Vagina (tissue), 2 donors: ENCODE results near the gene HSPA14. TPM values are rescaled to one million over a fixed set of nuclear protein-coding genes. Genes with fewer than 3 reads are reported as not detected.

ENCODE experiments used
- DNase-seq, 2 donors: peaks; one replicate each; pipeline ENCODE4 v3.0.0-alpha.2; 2017; ENCODE audit errors: extremely low spot score in 2 of 2
- H3K27ac ChIP-seq: fragments of 200-600 bp; sonication (generic); one replicate; pipeline ENCODE4 v1.5.1; 2019
- H3K27me3 ChIP-seq: fragments of 200-600 bp; sonication (generic); one replicate; pipeline ENCODE4 v1.5.1; 2019
- H3K36me3 ChIP-seq, 2 donors: fragments of 200-600 bp; sonication (generic); one replicate each; pipeline ENCODE4 v1.5.1; 2017 to 2019
- H3K4me1 ChIP-seq: fragments of 200-600 bp; sonication (generic); one replicate; pipeline ENCODE4 v1.5.1; 2019
- H3K4me3 ChIP-seq, 2 donors: fragments of 200-600 bp; sonication (generic); 1 replicate in 1 of 2; 2 replicates in 1 of 2; pipeline ENCODE4 v1.5.1; 2016 to 2019
- H3K9me3 ChIP-seq: fragments of 200-600 bp; sonication (generic); one replicate; pipeline ENCODE4 v1.5.1; 2019
- POLR2A ChIP-seq, 2 donors: fragments of 450-650 bp; IDR thresholded peaks; one replicate each; pipeline ENCODE4 v1.6.1; 2017; ENCODE audit warnings: antibody characterized with exemption in 2 of 2, mild to moderate bottlenecking in 2 of 2, moderate library complexity in 2 of 2
- POLR2AphosphoS5 ChIP-seq, 2 donors: sonication (generic); formaldehyde crosslinking; IDR thresholded peaks; one replicate each; pipeline ENCODE4 v1.9.0; 2017; ENCODE audit warnings: antibody characterized with exemption in 2 of 2, mild to moderate bottlenecking in 2 of 2, low read depth in 1 of 2; ENCODE audit not compliant: insufficient read depth in 1 of 2
- intact Hi-C: fragments of 100-400 bp; cut with DNase I; formaldehyde crosslinking; loops from one replicate; pipeline ENCODE4 v1.15.1; 2023
- total RNA-seq: library from RNA; depleted of rRNA; stranded (reverse); fragments of >200 nt; gene quantifications from one replicate; pipeline ENCODE4 v1.2.3, GENCODE V29; 2016
- TF ChIP-seq, protein P1 (sequence below), 3 experiments: fragments of 450-650 bp in 2 of 3; fragments of 200-600 bp in 1 of 3; sonication (generic) in 1 of 3; IDR thresholded peaks; one replicate each; pipeline ENCODE4 v1.5.1; 2017 to 2019; ENCODE audit warnings: antibody characterized with exemption in 3 of 3, mild to moderate bottlenecking in 2 of 3, moderate library complexity in 2 of 3

HSPA14 gene
- total RNA-seq, 1 donor from 2014 or later, result 8.3 TPM

DNA sequence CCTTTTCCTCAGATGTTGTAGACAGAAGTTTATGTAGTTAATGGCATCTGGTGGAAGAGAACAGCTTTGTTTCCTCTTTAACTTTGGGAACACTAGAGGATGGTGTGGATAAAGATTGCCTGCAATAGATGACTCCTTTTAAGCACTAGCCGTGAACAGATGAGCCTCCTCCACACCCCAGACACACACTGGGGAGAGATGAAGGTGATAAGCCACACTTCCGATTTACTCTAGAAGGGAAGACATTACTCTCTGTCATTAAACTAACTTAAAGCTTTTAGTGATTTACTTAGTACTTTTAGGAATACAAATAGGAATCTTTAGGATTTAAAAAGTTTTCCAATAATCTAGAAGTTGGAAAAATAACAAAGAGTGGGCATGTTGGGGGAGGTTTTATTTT, 6.8 kb downstream of the HSPA14 start:
- no peak overlapping the region for H3K4me3 ChIP-seq
- intact Hi-C loops, result no loop called here
- TF ChIP-seq, protein P1, sequence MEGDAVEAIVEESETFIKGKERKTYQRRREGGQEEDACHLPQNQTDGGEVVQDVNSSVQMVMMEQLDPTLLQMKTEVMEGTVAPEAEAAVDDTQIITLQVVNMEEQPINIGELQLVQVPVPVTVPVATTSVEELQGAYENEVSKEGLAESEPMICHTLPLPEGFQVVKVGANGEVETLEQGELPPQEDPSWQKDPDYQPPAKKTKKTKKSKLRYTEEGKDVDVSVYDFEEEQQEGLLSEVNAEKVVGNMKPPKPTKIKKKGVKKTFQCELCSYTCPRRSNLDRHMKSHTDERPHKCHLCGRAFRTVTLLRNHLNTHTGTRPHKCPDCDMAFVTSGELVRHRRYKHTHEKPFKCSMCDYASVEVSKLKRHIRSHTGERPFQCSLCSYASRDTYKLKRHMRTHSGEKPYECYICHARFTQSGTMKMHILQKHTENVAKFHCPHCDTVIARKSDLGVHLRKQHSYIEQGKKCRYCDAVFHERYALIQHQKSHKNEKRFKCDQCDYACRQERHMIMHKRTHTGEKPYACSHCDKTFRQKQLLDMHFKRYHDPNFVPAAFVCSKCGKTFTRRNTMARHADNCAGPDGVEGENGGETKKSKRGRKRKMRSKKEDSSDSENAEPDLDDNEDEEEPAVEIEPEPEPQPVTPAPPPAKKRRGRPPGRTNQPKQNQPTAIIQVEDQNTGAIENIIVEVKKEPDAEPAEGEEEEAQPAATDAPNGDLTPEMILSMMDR (IDR thresholded peaks at IDR 0.05), result no peak
- TF ChIP-seq POLR2A (IDR thresholded peaks at IDR 0.05) (no peak), POLR2AphosphoS5 (IDR thresholded peaks at IDR 0.05; ENCODE audit: insufficient read depth in 1 of 2, low read depth in 1 of 2) (no peak)
- no peak overlapping the region for H3K27ac ChIP-seq
- no peaks in the 10 kb centered on the region for H3K27me3 ChIP-seq
- H3K9me3 ChIP-seq, result no peaks in the 10 kb centered on the region
- H3K4me1 ChIP-seq, result peaks cover 2% of the 10 kb centered on the region
- peaks cover 0 to 33% of the 10 kb centered on the region in 2 donors for H3K36me3 ChIP-seq
- no peak for DNase-seq

DNA sequence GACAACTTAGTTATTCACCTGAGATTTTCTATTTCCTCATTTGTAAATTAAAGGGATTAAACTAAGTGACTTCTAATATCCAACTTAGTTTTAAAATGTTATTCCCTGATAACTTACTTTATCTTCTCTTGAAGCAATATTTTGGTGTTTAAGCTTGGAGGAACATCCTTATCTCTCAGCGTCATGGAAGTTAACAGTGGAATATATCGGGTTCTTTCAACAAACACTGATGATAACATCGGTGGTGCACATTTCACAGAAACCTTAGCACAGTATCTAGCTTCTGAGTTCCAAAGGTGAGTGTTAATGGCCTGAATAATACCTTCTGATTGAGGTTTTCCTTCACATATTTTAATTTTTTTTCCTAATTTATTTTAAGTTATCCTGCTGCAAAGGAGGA, 14.1 kb downstream of the HSPA14 start:
- TF ChIP-seq POLR2AphosphoS5 (IDR thresholded peaks at IDR 0.05; ENCODE audit: insufficient read depth in 1 of 2, low read depth in 1 of 2) (no peak), POLR2A (IDR thresholded peaks at IDR 0.05) (no peak)
- TF ChIP-seq, protein P1 (IDR thresholded peaks at IDR 0.05), result no peak
- Histone ChIP-seq H3K9me3 (no peaks in the 10 kb centered on the region), H3K27ac (no peak overlapping the region), H3K27me3 (no peaks in the 10 kb centered on the region), H3K4me3 (no peak overlapping the region), H3K36me3 (peaks cover 0 to 33% of the 10 kb centered on the region in 2 donors), H3K4me1 (no peaks in the 10 kb centered on the region)
- intact Hi-C loops, result no loop called here
- no peak for DNase-seq

DNA sequence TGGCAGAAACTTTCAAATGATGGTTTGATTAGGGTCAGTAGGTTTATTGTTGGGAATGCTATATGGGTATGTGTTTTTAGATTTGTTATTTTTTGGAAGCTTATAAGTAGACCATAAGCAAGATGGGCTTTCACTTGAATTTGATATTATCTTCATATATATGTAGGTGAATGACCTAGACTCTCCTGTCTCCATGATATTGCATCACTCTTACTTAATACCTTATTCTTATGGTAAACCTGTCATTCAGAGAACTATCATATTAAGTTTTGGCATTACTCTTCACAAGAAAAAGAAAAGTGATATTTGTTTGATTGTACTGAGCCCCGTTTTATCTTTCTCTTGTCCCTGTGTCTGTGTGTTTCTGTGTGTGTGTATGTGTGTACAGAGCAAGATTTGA, 17.3 kb downstream of the HSPA14 start:
- no peak for DNase-seq

DNA sequence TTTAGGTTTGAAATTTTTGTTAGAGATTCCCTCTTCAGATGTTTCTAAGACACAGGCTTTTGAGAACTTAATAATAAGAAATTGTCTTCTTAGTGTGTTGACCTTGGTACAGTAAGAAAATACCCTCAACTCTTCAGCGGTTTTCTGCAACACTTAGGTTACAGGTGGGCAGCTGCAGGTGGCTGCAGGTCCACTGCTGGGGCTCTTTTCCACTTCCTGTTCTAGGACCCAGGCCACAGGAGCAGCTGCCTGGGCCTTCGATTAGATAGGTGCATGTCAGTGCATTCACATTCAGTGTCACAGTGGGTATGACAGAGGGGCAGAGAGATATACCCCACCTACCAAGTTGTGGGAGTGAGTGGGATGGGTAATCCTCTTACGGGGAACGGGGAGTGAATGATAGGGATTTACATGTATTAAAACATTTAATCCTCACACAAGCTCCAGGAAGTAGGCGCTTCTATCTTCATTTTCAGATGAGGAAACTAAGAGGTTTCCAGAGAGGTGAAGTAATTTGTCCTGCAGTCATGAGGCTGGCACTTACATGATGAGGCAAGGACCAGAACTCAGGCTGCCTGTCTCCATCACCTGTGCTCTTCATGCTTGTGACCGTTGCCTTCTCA, 20.3 kb downstream of the HSPA14 start:
- no peaks in the 10 kb centered on the region for H3K9me3 ChIP-seq
- TF ChIP-seq POLR2AphosphoS5 (IDR thresholded peaks at IDR 0.05; ENCODE audit: insufficient read depth in 1 of 2, low read depth in 1 of 2) (no peak), POLR2A (IDR thresholded peaks at IDR 0.05) (no peak)
- TF ChIP-seq, protein P1 (IDR thresholded peaks at IDR 0.05), result no peak
- no peak overlapping the region for H3K4me3 ChIP-seq
- no peaks in the 10 kb centered on the region for H3K27me3 ChIP-seq
- intact Hi-C loops, result no loop called here
- H3K4me1 ChIP-seq, result no peaks in the 10 kb centered on the region
- DNase-seq, result no peak
- no peak overlapping the region for H3K27ac ChIP-seq
- H3K36me3 ChIP-seq, result peaks cover 0 to 9% of the 10 kb centered on the region in 2 donors

More for the DNA sequence above, 17.3 kb downstream of the HSPA14 start:
- Histone ChIP-seq H3K27ac (no peak overlapping the region), H3K4me3 (no peak overlapping the region), H3K9me3 (no peaks in the 10 kb centered on the region), H3K27me3 (no peaks in the 10 kb centered on the region), H3K4me1 (no peaks in the 10 kb centered on the region), H3K36me3 (peaks cover 0 to 23% of the 10 kb centered on the region in 2 donors)
- intact Hi-C loops, result no loop called here
- TF ChIP-seq POLR2A (IDR thresholded peaks at IDR 0.05), result no peak
- TF ChIP-seq POLR2AphosphoS5 (IDR thresholded peaks at IDR 0.05; ENCODE audit: insufficient read depth in 1 of 2, low read depth in 1 of 2), result no peak
- TF ChIP-seq, protein P1 (IDR thresholded peaks at IDR 0.05), result no peak

DNA sequence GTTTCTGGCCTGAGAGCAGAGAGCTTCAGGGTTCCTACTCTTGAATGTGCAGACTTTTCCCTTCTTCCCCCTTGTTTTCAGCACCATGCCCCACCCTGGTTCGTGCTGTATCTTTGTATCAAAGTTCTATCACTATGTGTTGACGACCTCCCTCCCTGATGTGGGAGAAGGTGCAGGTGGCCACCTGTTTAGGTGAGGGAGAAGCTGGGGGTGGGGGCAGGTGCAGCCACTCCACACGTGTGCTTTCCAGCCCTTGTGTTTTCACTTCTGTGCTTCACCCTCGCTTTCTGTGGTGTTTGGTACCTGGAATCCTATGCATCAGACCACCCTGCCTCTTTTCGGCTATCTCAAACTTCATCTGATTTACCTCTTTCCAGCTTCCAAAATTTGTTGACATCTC, 20.9 kb downstream of the HSPA14 start:
- no peak for TF ChIP-seq POLR2A (IDR thresholded peaks at IDR 0.05)
- TF ChIP-seq POLR2AphosphoS5 (IDR thresholded peaks at IDR 0.05; ENCODE audit: insufficient read depth in 1 of 2, low read depth in 1 of 2), result no peak
- TF ChIP-seq, protein P1 (IDR thresholded peaks at IDR 0.05), result no peak
- intact Hi-C loops, result no loop called here
- Histone ChIP-seq H3K27ac (no peak overlapping the region), H3K4me1 (no peaks in the 10 kb centered on the region), H3K27me3 (no peaks in the 10 kb centered on the region), H3K36me3 (peaks cover 0 to 3% of the 10 kb centered on the region in 2 donors), H3K4me3 (no peak overlapping the region), H3K9me3 (no peaks in the 10 kb centered on the region)
- no peak for DNase-seq
